Measurements from ENCODE around the gene ZBTB20.

DNA sequence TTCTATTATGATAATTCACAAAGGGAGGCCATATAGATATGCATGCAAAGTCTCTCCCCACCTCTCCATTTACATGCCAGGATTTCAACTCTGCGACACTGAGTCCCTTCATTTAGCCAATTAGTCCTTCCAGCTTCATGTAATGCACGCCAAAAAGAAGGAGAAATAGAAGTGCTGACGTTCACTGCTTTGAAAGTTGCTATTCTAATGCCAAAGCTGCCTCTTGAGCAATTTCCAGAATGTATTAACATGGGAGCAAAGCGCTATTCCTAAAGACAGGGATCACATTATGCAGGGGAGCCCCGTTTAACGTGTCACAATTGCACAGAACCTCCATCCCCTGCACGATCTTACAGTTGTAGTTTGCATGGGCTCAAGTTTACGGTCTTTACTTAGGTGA lies 722.8 kb downstream of the ZBTB20 start:
- TF ChIP-seq, protein P1, sequence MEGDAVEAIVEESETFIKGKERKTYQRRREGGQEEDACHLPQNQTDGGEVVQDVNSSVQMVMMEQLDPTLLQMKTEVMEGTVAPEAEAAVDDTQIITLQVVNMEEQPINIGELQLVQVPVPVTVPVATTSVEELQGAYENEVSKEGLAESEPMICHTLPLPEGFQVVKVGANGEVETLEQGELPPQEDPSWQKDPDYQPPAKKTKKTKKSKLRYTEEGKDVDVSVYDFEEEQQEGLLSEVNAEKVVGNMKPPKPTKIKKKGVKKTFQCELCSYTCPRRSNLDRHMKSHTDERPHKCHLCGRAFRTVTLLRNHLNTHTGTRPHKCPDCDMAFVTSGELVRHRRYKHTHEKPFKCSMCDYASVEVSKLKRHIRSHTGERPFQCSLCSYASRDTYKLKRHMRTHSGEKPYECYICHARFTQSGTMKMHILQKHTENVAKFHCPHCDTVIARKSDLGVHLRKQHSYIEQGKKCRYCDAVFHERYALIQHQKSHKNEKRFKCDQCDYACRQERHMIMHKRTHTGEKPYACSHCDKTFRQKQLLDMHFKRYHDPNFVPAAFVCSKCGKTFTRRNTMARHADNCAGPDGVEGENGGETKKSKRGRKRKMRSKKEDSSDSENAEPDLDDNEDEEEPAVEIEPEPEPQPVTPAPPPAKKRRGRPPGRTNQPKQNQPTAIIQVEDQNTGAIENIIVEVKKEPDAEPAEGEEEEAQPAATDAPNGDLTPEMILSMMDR (IDR thresholded peaks at IDR 0.05): no peak
- TF ChIP-seq POLR2A (IDR thresholded peaks at IDR 0.05) (no peak), POLR2AphosphoS5 (IDR thresholded peaks at IDR 0.05) (no peak), EP300 (IDR thresholded peaks at IDR 0.05) (no peak)
